GM18867 (cell line): ENCODE data around the gene PCBD2.
"Not testable (repeated sequence)": the region's sequence is repeated elsewhere in the genome, so short reads cannot be mapped to it uniquely, and the experiment has no call there.

ENCODE experiments used
- ATAC-seq: cut with Tn5 transposase; IDR thresholded peaks from one replicate; pipeline ENCODE4 v1.9.1; 2021; ENCODE audit warnings: mild to moderate bottlenecking, moderate library complexity; ENCODE audit not compliant: unreplicated experiment

Gene PCBD2

DNA sequence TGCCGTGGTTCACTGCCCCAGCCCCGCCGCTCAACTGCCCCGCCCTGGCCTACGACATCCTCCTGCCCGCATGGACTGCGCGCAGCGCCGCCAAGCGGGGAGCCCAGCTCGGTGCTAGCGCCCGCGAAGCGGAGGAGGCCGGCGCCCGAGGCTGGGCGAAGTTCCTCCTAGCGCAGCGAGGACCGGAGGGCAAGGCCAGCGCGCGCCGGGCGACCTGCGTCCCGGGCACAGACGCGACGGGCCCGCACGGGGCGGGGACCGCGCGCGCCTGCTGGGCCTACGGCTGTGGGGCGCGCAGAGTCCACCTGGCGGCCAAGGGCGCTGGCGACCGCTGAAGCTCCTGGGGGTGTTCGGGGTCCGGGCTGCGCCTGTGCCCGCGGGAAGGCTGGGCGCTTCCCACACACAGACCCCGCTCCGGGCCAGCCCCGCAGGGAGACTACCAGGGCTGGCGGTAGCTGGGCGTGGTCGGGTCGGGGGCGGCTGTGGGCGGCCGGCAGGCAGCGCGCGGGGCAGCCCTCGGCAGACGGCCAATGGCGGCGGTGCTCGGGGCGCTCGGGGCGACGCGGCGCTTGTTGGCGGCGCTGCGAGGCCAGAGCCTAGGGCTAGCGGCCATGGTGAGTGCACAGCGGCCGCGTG lies at the start of gene PCBD2:
TSS of gene PCBD2 (plus strand) at position 522 of the 636 bp plus-strand sequence. CDS start at position 531, 9 bp downstream.
- ATAC-seq, result peak; percentile 76

DNA sequence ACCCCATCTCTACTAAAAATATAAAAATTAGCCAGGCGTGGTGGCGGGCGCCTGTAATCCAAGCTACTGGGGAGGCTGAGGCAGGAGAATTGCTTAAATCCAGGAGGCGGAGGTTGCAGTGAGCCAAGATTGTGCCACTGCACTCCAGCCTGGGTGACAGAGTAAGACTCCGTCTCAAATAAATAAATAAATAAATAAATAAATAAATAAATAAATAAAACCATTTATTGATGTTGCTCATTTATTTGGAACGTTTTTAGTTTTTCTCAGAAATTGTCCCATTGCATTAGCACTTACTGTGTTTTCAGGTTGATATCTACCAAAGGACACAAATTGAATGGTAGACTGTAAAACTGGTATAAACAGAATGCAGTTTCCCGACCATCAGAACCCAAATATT lies 48.5 kb upstream of the PCBD2 start:
- not testable (repeated sequence) for ATAC-seq

DNA sequence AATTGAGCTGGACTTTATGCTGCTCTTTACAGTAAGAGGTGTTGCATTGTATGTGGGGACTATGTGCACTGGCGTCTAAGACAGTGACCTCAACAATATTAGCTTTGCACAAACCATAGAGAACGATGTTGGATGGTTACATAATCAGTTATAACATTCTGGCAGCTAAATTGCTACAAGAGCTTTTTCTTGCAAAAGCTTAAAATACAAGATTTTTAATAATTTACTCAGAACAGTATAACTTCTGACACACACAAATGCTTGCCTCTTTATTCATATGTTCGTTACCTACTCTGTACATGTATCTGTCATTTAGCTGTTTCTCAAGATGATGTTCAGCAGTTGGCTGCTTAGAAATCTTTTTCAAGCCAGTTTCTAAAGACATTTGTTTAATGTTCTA lies 47.5 kb upstream of the PCBD2 start:
- ATAC-seq, result no peak

DNA sequence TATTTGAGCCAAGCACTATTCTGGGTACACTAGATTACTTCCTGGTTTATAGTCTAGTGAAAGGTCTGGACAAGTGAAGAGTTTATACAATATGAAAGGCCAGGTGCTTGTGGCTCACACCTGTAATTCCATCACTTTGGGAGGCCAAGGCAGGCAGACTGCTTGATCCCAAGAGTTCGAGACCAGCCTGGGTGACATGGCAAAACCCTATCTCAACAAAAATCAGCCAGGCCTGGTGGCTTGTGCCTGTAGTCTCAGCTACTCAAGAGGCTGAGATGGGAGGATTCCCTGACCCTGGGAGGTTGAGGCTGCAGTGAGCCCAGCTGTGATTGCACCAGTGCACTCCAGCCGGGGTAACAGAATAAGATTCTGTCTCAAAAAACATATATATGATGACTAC lies 40.2 kb upstream of the PCBD2 start:
- ATAC-seq, result no peak

DNA sequence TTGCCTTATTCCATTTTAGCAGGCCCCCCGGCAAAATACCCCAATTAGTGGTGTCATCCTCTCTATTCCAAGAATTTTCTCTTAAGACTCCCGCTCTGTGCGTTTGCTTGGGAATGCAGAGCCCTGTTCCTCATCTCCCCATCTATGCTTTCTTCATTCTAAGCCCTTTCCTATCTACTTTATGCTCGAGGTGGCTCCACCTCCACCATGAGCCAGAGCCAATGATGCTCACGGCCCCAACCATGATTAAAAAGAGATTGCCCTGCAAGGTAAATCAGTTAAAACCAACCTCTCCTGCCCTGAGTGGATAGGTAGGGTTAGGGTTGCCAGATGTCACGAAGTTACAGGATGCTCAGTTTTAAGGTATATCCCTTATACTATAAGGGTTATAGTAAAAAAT lies 31.4 kb upstream of the PCBD2 start:
- ATAC-seq, result no peak

DNA sequence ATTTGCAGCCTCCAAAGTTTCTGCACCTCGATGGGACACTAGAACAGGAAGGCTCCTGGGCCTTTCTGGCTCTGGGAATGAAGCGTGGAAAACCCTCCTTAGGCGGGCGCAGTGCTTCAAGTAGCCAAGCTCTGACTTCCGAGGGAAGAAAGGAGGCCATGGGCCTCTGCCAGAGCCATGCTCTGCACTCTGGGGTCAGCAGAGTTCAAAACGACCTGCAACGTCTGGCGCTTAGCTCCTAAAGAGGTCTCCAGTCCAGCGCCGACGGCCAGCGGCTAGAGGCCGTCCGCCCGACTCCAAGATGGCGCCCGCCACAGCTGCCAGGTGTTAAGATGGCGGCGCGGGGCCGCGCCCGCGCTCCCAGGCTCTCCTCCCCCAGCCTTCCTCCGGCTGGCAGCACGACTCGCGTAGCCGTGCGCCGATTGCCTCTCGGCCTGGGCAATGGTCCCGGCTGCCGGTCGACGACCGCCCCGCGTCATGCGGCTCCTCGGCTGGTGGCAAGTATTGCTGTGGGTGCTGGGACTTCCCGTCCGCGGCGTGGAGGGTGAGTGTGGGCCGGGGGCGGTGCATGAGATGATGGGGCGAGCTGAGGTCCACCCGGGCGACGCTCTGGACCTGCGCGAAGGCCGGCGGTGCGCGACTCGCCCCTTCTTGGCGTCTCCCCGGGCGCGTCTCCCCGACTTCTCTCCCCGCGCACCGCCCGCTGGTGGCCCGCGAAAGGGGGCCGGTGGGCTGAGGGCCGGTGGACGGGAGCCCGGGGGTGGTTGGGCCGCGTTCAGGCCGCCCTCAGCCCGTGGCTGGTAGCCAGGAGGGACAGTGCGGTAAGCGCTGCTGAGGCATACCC lies 30.7 kb upstream of the PCBD2 start, which contains the start of gene TXNDC15:
TSS of gene TXNDC15 (plus strand) at position 385 of the 844 bp plus-strand sequence. CDS start at position 442, 57 bp downstream.
- peak; percentile 81 for ATAC-seq

DNA sequence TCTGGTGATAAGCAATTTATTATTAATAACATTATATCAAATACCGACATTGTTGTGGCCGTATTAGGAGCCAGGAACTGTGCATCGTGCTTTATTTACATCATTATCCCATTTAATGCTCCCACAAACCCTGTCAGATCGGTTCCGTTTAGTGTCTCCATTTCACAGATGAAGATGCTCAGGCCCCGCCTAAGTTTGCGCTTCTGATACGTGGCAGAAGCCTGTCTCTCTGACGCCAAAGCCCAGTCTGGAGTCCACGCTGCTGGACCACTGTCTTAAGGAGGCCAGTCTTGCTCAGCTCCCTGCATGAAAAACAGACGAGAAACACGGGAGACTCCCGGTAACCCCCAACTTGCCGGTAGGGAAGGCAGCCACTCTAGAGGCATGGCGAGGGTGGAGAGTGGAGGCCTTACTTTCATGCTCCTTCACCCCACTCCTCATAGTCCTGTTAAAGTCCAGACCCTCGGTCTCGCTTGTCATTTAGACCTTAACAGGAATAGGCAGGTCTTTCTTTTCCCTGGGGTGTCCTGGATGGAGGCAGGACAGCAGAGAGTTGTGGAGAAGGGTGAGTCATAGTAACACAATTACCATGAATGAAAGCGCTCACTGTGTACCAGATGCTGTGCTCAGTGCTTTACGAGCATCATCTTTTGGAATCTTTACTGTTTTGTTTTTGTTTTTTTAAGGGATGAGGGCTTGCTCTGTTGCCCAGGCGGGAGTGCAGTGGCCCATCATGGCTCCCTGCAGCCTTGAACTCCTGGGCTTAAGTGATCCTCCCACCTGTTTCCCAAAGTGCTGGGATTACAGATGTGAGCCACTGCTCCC lies 29.9 kb upstream of the PCBD2 start:
- ATAC-seq, result peak; percentile 38

DNA sequence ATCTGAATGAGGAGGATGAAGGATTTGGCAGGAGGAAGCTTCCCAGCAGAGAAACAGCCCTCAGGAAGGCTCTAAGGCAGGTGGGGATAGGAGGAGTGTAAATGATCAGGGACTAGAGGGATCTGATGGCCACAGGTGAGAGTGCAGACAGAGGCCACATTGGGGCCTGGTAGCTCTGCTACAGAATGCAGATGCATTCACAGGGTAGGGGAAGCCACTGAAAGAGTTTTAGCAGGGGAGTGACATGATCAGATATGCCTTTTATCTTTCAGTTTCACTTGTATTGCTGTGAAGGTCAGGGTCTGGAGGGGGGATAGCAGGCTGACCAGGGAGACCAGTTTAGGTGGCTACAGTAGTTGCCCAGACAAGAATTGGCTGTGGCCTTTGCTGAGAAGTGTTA lies 27.8 kb upstream of the PCBD2 start:
- ATAC-seq, result no peak

DNA sequence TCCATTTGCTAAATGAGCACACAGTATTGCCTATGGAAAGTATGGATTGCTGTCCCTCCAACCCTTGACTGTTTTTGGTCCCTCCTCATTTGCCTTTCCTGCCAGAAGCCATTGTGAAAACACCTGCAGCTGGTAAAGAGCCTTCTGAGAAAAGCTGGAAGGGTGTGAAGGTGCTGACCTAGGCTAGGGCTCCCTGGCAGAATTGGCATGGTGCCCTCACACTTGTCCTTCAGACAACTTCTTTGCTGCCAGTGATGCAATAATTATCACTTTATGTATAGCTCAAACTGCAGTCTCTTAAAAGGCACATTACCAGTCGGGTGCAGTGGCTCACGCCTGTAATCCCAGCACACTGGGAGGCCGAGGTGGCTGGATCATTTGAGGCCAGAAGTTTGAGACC lies 26.5 kb upstream of the PCBD2 start:
- ATAC-seq, result no peak

DNA sequence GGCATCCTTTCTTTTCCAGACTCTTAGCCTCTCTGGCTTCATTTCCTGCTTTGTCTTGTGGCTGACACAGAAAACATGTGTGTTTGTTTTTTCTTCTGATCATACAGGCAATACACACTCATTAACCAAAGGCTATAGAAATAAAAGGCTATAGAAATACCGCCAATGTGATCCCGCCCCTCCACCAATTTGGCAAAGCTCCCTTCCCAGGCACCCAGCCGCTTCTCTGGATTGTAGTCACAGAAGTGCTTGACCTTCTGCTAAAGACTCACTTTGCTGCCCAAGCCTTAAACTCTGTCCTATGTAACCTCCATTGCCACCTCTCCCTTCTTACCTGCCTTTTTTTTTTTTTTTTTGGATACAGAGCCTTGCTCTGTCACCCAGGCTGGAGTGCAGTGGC lies 25.5 kb upstream of the PCBD2 start:
- ATAC-seq, result no peak

DNA sequence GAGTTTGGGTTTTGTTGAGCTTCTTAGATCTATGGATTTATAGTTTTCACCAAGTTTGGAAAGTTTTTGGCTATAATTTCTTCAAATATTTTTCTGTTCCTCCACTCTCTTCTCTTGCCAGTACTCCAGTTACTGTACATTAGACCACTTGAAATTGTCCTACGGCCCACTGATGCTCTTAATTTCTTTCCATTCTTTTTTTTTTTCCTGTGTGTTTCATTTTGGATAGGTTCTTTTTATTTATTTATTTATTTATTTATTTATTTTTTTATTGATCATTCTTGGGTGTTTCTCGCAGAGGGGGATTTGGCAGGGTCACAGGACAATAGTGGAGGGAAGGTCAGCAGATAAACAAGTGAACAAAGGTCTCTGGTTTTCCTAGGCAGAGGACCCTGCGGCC lies 24.0 kb upstream of the PCBD2 start:
- ATAC-seq, result not testable (repeated sequence)

DNA sequence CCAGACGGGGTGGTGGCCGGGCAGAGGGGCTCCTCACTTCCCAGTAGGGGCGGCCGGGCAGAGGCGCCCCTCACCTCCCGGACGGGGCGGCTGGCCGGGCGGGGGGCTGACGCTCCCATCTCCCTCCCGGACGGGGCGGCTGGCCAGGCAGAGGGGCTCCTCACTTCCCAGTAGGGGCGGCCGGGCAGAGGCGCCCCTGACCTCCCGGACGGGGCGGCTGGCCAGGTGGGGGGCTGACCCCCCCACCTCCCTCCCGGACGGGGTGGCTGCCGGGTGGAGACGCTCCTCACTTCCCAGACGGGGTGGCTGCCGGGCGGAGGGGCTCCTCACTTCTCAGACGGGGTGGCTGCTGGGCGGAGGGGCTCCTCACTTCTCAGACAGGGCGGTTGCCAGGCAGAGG lies 23.2 kb upstream of the PCBD2 start:
- ATAC-seq, result not testable (repeated sequence)

DNA sequence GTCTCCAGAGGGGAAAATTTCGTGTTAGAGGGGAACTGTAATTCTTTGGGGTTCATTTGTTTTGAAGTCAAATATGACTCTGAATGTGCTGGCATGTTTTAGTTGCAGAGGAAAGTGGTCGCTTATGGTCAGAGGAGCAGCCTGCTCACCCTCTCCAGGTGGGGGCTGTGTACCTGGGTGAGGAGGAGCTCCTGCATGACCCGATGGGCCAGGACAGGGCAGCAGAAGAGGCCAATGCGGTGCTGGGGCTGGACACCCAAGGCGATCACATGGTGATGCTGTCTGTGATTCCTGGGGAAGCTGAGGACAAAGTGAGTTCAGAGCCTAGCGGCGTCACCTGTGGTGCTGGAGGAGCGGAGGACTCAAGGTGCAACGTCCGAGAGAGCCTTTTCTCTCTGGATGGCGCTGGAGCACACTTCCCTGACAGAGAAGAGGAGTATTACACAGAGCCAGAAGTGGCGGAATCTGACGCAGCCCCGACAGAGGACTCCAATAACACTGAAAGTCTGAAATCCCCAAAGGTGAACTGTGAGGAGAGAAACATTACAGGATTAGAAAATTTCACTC lies 17.3 kb upstream of the PCBD2 start:
- no peak for ATAC-seq

DNA sequence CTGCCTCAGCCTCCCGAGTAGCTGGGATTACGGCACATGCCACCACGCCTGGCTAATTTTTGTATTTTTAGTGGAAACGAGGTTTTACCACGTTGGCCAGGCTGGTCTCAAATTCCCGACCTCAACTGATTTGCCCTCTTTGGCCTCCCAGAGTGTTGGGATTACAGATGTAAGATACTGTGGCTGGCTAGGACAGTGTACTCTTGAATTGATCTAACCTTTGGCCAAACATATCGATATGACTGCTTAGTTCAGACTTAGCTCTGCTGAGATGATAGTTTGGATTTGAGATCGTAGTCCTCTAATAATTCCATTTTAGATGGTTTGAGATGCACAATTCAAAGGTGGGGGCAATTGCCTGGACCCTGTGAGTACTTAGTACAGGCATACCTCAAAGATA lies 15.6 kb upstream of the PCBD2 start:
- no peak for ATAC-seq

DNA sequence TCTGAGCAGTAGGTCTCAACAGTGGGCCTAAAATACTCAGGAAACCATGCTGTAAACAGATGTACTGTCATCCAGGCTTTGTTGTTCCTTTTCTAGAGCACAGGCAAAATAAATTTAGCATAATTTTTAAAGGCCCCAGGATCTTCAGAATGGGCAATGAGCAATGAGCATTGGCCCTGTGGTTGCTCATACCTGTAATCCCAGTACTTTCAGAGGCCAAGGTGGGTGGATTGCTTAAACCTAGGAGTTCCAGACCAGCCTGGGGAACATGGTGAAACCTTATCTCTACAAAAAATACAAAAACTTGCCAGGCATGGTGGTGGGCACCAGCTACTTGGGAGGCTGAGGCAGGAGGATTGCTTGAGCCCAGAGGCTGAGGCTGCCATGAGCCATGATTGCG lies 13.5 kb upstream of the PCBD2 start:
- no peak for ATAC-seq

DNA sequence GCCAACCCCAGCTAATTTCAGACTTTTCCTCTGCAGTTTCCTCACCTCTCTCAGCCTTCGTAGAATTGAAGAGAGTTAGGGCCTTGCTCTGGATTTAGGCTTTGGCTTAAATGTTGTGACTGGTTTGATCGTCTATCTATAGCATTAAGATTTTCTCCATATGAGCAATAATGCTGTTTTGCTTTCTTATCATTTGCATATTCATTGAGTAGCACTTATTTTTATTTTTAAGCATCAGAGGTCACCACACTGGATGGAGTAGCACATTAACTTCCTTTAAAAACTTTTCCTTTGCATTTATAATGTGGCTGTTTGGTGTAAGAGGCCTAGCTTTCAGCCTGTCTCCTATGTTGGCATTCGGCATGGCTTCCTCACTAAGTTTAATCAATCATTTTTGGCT lies 12.6 kb upstream of the PCBD2 start:
- no peak for ATAC-seq

DNA sequence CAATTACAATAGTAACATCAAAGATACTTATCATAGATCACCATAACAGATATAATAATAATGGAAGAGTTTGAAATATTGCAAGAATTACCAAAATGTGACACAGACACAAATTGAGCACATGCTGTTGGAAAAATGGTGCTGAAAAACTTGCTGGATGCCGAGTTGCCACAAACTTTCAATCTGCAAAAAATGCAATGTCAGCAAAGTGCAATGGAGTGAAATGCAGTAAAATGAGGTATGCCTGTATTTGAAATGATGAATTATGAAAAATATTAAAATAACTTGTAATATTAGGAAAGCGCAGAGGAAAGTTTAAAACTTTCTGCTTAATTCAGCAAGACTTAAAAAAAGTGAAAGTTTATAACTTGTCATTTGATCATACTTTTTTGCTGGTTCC lies 12.0 kb upstream of the PCBD2 start:
- no peak for ATAC-seq

DNA sequence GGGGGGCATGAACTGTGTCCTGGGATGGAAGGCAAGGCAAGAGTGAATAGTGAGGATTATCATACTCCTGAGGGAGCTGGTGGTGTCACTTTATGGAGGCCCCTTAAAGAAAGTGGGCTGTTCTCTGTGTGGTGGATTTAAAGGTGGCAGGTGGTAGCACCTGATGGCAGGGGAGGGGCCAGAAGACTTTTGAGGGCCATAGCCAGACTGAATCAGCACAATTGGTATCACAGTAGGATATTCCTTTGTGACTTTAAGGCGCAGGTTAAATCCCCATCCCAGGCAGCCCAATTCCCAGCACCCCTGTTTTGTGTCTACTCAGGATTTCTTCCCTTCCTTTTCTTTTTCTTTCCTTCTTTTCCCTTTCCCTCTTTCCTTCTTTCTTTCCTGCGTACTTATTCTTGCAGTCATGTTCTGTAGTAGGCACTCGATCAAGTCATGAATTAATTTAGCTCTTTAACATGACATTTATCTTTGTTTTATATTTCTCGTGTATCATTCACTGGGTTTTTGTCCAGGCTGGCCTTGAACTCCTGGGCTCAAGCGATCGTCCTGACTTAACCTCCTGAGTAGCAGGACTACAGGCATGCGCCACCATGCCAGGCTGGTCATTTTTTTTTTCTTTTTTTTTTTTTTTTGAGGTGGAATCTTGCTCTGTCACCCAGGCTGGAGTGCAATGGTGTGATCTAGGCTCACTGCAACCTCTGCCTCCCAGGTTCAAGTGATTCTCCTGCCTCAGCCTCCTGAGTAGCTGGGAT lies 11.0 kb upstream of the PCBD2 start:
- ATAC-seq, result no peak

DNA sequence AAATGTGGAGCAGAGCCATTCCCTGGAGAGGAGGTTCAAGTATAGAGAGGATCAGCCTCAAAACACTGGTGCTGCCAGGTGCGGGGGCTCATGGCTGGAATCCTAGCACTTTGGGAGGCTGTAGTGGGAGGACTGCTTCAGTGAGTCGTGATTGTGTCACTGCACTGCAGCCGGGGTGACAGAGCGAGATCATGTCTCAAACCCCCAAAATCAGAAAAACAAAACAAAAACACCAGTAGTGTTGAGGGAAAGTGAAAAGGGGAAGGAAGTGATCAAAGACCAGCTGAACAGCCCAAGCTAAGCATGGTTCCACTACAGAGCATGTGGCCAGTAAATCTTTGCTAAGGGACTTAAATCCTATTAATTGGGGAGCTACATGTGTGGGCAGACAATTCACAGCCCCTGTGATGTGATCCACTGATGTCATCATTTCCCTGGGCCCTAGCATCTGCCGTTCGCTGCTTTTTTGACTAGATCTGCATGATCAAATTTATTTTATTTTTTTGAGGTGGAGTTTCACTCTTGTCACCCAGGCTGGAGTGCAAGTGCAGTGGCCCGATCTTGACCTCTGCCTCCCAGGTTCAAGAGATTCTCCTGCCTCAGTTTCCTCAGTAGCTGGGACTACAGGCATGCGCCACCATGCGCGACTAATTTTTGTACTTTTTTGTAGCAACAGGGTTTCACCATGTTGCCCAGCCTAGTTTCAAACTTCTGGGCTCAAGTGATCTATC lies 2.7 kb upstream of the PCBD2 start:
- ATAC-seq, result peak; percentile 28
